HL-60/S4 (cell line): ENCODE data around the gene TEDC1.
"Not testable (repeated sequence)": the region's sequence is repeated elsewhere in the genome, so short reads cannot be mapped to it uniquely, and the experiment has no call there.

Experiments
- in situ Hi-C: fragments of 300-500 bp; cut with MboI; formaldehyde crosslinking; loops from 2 replicates; pipeline ENCODE4 v1.14.3; 2022; ENCODE audit warnings: low sequenced_read_pairs

Gene TEDC1

GRCh38 chr14:105534586-105534985, 43.5 kb downstream of the TEDC1 start:
- in situ Hi-C loops: no loop called here

DNA sequence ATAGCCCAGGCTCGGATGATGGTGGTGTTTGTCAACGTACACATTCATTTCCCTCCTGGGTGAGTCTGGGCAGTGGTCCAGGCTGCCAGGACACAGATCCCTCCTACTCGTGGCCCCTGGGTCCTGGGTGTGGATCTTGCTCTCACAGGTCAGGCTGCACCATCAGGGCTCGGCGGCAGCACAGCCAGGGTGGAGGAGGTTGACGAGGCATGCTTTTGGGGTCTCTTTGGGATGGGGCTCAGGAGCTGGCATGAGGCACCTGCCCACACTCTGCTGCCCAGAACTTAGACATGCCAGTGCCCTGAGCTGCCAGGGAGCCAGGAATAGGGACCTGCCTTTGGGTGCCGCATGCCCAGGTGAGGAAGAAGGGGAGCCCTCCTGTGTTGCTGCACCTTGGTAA, 45.0 kb downstream of the TEDC1 start:
- in situ Hi-C loops: no loop called here

GRCh38 chr14:105536691-105537579, 45.9 kb downstream of the TEDC1 start:
- in situ Hi-C loops: no loop called here

- in situ Hi-C loops: no loop called here
Observed at GRCh38 chr14:105537580-105538474, 46.8 kb downstream of the TEDC1 start.

DNA sequence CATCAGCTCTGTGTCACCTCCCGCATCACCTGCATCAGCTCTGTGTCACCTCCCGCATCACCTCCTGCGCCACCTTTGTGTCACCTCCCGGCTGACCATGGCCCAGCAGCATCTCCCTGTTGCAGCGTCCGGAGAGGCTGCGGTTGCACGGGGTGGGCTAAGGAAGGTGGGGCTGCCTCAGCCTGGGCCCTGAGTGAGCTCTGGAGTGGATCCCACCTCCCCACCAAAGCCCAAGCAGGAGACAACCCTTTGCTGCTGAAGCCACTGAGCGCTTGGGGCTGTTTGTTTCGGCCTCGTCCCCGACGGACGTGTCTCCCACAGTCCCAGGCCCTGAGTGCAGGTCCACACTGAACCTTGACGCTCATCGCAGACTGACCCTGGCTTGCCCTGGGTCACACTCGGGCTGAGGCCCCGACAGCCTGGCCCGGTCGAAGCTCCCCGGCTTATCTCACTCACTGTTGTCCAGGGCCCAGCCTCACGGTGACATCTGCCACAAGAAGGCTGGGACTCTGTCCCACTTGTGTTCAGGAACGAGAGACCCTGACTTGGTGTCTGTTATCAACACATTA, 47.5 kb downstream of the TEDC1 start:
- in situ Hi-C loops: no loop called here

- in situ Hi-C loops: no loop called here
Observed at GRCh38 chr14:105540811-105541210, 49.8 kb downstream of the TEDC1 start.

- in situ Hi-C loops: no loop called here
Observed at GRCh38 chr14:105541218-105541875, 50.3 kb downstream of the TEDC1 start.

DNA sequence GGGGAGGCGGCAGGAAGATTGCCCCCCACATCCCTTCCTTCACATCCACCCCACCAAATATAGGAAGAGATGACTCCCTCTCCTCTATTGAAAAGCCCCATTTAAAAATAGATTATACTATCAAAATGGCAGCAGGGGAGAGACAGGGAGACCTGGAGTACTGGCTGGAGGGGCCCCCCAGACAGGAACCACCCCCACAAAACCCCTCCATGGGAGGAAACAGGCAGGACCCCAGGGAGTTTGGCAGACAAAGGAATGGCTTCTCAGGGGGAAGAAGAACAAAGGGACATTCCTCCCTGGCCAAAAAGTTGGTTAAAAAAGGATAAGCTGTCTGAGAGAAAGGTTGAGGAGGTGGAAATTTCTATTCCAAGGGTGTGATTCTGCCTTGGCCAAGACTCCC, 54.6 kb downstream of the TEDC1 start:
- in situ Hi-C loops: not testable (repeated sequence)

DNA sequence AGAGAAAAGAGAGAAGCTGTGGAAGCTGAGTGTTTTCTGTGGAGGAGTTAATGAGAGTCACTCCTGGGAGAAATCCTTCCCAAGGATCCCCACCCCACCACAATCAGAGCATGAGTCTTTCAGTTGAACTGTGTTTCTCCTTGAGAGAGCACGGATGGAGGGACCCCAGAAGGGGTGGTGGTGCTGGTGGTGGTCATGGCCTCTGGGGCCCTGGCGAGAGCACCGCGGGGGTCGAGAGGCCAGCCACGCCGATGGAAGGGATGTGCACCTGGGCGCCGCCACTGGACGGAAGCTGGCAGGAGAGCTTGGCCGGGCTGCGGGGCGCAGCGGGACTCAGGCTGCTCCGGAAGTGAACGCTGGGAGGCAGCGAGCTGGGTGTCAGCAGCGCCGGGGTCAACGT, 55.4 kb downstream of the TEDC1 start:
- in situ Hi-C loops: not testable (repeated sequence)

DNA sequence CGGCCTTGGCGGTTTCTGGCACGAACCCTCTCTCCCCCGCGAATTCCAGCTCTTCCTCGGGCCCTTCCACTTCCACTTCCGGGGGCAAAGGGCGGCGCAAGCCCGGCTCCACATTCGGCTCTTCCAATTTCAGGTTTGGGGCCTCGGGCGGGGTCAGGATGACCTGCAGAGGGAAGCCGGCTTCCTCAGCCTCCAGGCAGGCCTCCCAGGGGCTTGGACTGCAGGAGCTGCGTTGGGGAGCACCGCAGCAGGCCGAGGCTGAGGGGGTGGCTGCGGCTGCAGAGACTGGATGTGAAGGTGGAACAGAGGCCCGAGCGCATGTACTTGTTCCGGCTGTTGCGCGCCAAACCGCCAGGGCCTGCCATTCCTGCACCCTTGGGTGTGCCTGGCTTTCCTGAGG, 56.0 kb downstream of the TEDC1 start:
- in situ Hi-C loops: not testable (repeated sequence)

- in situ Hi-C loops: no loop called here
Observed at GRCh38 chr14:105547741-105548169, 56.7 kb downstream of the TEDC1 start.
